IPS-20b (cell line): ENCODE data around the gene OTUD4.
A peak's percentile ranks its signal among the peaks of the same experiment; 100 is the strongest.
"Not testable (repeated sequence)": the region's sequence is repeated elsewhere in the genome, so short reads cannot be mapped to it uniquely, and the experiment has no call there.

Experiments used
- H3K27ac ChIP-seq: one replicate; pipeline ENCODE4 v1.5.1; 2013; ENCODE audit warnings: low read length
- H3K27me3 ChIP-seq: 2 replicates; pipeline ENCODE4 v1.6.1; 2013; ENCODE audit warnings: mild to moderate bottlenecking, low read length, inconsistent platforms; ENCODE audit not compliant: insufficient read depth
- H3K36me3 ChIP-seq: 2 replicates; pipeline ENCODE4 v1.6.1; 2013; ENCODE audit warnings: low read depth, mild to moderate bottlenecking, inconsistent platforms, low read length, moderate library complexity; ENCODE audit not compliant: insufficient read depth
- H3K4me1 ChIP-seq: 2 replicates; pipeline ENCODE4 v1.6.1; 2013; ENCODE audit warnings: mild to moderate bottlenecking, control low read depth, inconsistent platforms, low read length, moderate library complexity; ENCODE audit not compliant: insufficient read depth
- H3K4me3 ChIP-seq: 2 replicates; pipeline ENCODE4 v1.5.1; 2013; ENCODE audit warnings: mild to moderate bottlenecking, low read length, inconsistent platforms
- H3K9ac ChIP-seq: 2 replicates; pipeline ENCODE4 v1.6.1; 2013; ENCODE audit warnings: low read depth, mild to moderate bottlenecking, inconsistent platforms, low read length, moderate library complexity
- H3K9me3 ChIP-seq: 2 replicates; pipeline ENCODE4 v1.6.1; 2013; ENCODE audit warnings: mild to moderate bottlenecking, low read depth, low read length, inconsistent platforms; ENCODE audit not compliant: insufficient read depth

The OTUD4 gene

DNA sequence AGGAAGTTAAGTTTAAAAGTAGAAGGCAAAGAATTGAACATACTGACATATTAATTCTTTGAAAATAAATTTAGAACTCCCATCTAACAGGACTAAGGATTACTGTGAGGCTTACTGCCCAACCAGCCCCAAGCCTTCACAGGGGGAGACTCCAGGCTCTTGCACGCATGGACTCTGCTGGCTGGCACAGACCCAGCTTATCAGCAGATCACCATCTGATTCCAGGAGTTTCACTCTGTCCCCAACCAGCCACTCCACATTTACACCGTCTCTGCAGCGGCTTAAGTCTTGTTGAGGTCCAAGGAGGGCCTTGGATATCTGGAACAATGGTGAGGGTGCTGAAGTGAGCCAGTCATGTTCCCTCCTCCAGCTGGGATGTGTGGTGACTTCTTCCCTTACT is 16.4 kb upstream of the OTUD4 start:
- Histone ChIP-seq H3K4me1 (no peaks in the 10 kb centered on the region), H3K36me3 (no peaks in the 10 kb centered on the region), H3K4me3 (no peak overlapping the region), H3K27me3 (no peaks in the 10 kb centered on the region), H3K9ac (no peak overlapping the region), H3K9me3 (no peaks in the 10 kb centered on the region), H3K27ac (no peak overlapping the region)

- Histone ChIP-seq H3K36me3 (no peaks in the 10 kb centered on the region), H3K27ac (no peak overlapping the region), H3K9ac (no peak overlapping the region), H3K9me3 (no peaks in the 10 kb centered on the region), H3K4me3 (no peak overlapping the region), H3K27me3 (no peaks in the 10 kb centered on the region), H3K4me1 (no peaks in the 10 kb centered on the region)
Observed at GRCh38 chr4:145195167-145195952, 15.0 kb upstream of the OTUD4 start.

GRCh38 chr4:145189981-145190380 is 9.6 kb upstream of the OTUD4 start:
- no peaks in the 10 kb centered on the region for H3K4me1 ChIP-seq
- no peaks in the 10 kb centered on the region for H3K36me3 ChIP-seq
- H3K4me3 ChIP-seq = no peak overlapping the region
- no peak overlapping the region for H3K27ac ChIP-seq
- no peak overlapping the region for H3K9ac ChIP-seq
- H3K27me3 ChIP-seq = no peaks in the 10 kb centered on the region
- H3K9me3 ChIP-seq = no peaks in the 10 kb centered on the region

GRCh38 chr4:145186729-145187128 is 6.3 kb upstream of the OTUD4 start:
- H3K4me3 ChIP-seq = no peak overlapping the region
- H3K9ac ChIP-seq = no peak overlapping the region

GRCh38 chr4:145183581-145183980 is 3.2 kb upstream of the OTUD4 start:
- no peak overlapping the region for H3K9ac ChIP-seq
- no peaks in the 10 kb centered on the region for H3K36me3 ChIP-seq
- H3K27ac ChIP-seq = no peak overlapping the region
- H3K27me3 ChIP-seq = no peaks in the 10 kb centered on the region
- peaks cover 4% of the 10 kb centered on the region; the same call in 1 of the 2 replicates for H3K4me1 ChIP-seq
- no peaks in the 10 kb centered on the region for H3K9me3 ChIP-seq
- H3K4me3 ChIP-seq = no peak overlapping the region

More at GRCh38 chr4:145186729-145187128, 6.3 kb upstream of the OTUD4 start:
- no peaks in the 10 kb centered on the region for H3K4me1 ChIP-seq
- no peak overlapping the region for H3K27ac ChIP-seq
- H3K36me3 ChIP-seq = no peaks in the 10 kb centered on the region
- no peaks in the 10 kb centered on the region for H3K9me3 ChIP-seq
- H3K27me3 ChIP-seq = no peaks in the 10 kb centered on the region

- H3K27me3 ChIP-seq = no peaks in the 10 kb centered on the region
- H3K9me3 ChIP-seq = no peaks in the 10 kb centered on the region
- no peak overlapping the region for H3K9ac ChIP-seq
- H3K4me1 ChIP-seq = peaks cover 9% of the 10 kb centered on the region; the same call in 1 of the 2 replicates
- H3K36me3 ChIP-seq = no peaks in the 10 kb centered on the region
- H3K27ac ChIP-seq = no peak overlapping the region
- no peak overlapping the region for H3K4me3 ChIP-seq
Observed at GRCh38 chr4:145183023-145183422, 2.6 kb upstream of the OTUD4 start.

DNA sequence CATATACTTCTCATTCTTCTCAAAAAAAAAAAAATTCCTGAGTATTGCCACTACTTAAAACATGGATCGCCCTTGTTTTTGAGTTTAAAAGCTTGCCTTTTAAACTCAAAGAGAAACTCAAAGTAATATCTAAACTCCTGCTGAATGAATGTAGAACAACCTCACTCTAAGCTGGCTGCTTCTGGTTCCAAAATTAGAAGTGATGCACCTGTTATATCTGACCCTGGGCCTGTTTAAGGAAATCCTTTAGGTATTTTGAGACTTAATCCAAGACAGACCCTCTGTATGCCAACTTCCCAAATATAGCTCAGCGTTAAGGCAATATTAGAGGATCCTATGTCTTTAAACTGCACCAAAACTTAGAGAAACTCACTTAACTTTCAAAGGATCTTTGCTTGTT is 1.8 kb upstream of the OTUD4 start:
- no peak overlapping the region for H3K27ac ChIP-seq
- no peaks in the 10 kb centered on the region for H3K27me3 ChIP-seq
- no peak overlapping the region for H3K9ac ChIP-seq
- H3K9me3 ChIP-seq = no peaks in the 10 kb centered on the region
- H3K4me1 ChIP-seq = peaks cover 17% of the 10 kb centered on the region
- H3K4me3 ChIP-seq = no peak overlapping the region
- H3K36me3 ChIP-seq = no peaks in the 10 kb centered on the region

DNA sequence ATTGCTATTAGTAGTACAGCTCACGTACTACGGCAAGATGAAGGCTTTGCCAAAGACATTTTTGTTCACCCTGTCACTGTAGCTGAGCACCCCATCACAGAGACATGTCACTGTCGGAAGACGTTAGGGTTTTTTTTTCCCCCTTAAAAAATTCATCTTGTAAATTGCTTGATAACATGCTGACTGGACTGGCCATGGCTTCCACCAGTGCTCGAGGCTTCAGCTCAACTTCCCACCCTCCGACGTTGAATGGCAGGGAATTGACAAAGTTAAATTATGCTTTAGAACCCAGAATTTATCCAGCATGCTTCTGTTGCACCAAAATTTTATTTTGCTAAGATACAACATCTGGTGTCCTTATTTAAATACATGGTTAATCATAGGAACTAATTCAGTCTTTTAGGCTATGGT is 707 bp upstream of the OTUD4 start:
- Histone ChIP-seq H3K4me3 (peak overlapping the region; percentile 95), H3K9me3 (no peaks in the 10 kb centered on the region), H3K36me3 (no peaks in the 10 kb centered on the region), H3K9ac (peak overlapping the region; percentile 85; the same call in 1 of the 2 replicates), H3K4me1 (peaks cover 24% of the 10 kb centered on the region), H3K27ac (peak overlapping the region; percentile 37), H3K27me3 (no peaks in the 10 kb centered on the region)

GRCh38 chr4:145179861-145180297 is 510 bp downstream of the OTUD4 start:
- Histone ChIP-seq H3K9ac (peak overlapping the region; percentile 85; the same call in 1 of the 2 replicates), H3K4me1 (peaks cover 24% of the 10 kb centered on the region), H3K4me3 (peak overlapping the region; percentile 89)
- not testable (repeated sequence) for H3K36me3 ChIP-seq, H3K9me3 ChIP-seq, H3K27ac ChIP-seq, H3K27me3 ChIP-seq

DNA sequence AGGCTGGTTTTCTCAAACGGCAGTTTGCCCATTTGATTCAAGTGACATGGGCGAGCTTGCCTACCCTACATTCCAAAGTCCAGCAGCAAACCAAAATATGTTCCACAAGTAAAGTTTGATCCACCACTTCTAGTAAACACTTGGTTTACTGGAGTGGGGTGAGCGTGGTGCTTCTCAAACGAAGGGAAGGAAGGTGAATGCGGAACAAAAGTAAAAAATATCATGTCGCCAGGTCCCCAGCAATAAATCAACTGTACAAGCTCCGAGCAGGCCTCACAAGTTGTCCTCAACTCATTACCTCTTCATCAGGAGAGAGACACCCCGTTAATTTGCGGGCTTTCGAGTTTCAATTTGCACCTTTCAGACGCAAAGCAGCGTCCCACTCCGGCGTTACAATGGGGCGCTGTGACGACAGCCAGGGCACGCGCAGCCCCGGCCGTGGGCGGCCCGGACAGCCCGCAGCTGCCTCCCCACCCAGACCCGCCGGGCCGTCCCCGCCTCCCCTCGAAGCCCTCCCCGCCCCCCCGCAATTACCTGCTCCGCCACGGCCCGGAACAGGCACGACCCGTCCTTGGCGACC is 1.0 kb downstream of the OTUD4 start:
- Histone ChIP-seq H3K9ac (peak overlapping the region; percentile 80), H3K36me3 (peaks cover 4% of the 10 kb centered on the region; the same call in 1 of the 2 replicates), H3K27me3 (no peaks in the 10 kb centered on the region), H3K9me3 (no peaks in the 10 kb centered on the region), H3K4me3 (peak overlapping the region; percentile 89), H3K27ac (no peak overlapping the region), H3K4me1 (peaks cover 24% of the 10 kb centered on the region)

GRCh38 chr4:145178740-145179280 is 1.6 kb downstream of the OTUD4 start:
- Histone ChIP-seq H3K36me3 (peaks cover 10% of the 10 kb centered on the region), H3K27me3 (no peaks in the 10 kb centered on the region), H3K9ac (peak overlapping the region; percentile 80), H3K9me3 (no peaks in the 10 kb centered on the region), H3K4me1 (peaks cover 24% of the 10 kb centered on the region), H3K27ac (no peak overlapping the region), H3K4me3 (peak overlapping the region; percentile 89)
